ENCODE measurements around the gene FLVCR1. TPM values are rescaled to one million over a fixed set of nuclear protein-coding genes. Genes with fewer than 3 reads are reported as not detected.

FLVCR1 gene
- total RNA-seq, 1 donor from 2014 or later = 9.2 TPM

DNA sequence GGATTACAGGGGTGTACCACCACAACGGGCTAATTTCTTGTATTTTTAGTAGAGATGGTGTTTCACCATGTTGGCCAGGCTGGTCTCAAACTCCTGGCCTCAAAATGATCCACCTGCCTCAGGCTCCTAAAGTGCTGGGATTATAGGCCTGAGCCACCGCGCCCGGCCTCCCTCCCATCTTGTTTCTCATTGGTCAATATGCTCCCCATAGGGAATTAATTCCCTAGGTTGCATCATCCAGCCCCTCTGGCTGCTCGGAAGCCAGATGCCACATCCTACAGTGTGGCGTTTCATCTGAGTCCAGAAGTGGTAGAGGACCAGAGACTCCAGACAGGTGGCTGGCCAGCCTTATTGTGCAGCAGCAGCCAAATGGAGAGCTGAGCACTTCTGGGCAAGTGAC, 80.8 kb downstream of the FLVCR1 start:
- DNase-seq (ENCODE audit: low spot score) (no peak), ATAC-seq (no peak)
- intact Hi-C loops (cut with DNase I) = no loop called here

DNA sequence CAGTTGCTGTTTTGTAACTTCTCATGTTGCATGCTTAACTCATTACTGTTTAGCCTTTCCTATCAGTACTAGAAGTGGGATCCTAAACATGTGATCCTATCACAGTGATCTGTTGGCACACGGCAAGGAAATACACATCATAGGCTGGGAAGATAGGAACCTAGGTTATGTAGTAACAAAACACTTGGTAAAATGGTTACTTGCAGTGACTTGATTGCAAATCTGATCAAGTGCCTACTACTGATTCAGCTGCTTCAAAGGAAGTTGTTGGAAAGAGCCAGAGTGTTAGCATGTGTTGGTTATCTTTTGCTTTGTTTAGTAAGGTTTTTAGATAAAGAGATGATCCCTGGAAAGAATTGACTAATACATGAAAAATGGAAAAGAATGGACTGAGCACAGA, 83.4 kb downstream of the FLVCR1 start:
- intact Hi-C loops (cut with DNase I) = no loop called here
- ATAC-seq (no peak), DNase-seq (ENCODE audit: low spot score) (no peak)

DNA sequence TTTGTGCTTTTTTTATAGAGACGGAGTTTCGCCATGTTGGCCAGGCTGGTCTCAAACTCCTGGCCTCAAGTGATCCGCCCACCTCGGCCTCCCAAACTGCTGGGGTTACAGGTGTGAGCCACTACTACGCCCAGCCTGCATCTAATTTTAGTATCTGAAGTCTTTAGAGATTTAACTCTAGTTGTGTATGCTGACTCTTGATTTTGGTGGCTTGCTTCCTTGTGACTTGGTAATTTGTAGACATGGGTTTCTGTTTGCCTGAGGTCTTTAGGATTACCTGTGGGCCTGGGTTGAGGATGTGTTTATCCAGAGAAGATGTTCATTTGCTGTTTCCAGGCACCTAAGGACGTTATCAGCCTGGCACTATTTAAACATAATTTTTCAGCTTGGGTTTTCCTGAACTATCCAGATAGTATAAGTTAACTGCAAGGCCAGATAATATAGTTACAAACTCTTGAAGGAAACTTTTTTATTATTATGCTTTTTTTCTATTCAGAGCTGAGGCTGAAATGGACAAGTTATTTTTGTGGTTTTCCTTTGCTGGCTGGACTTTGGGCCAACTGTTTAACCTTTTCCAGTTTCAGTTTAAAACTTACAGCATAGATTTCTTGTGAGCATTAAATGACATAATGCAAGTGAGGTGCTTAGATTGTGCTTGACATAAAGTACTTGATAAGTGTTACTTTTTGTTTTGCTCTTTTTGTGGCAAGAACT, 84.8 kb downstream of the FLVCR1 start:
- intact Hi-C loops (cut with DNase I) = no loop called here
- DNase-seq (ENCODE audit: low spot score) (no peak), ATAC-seq (no peak)

DNA sequence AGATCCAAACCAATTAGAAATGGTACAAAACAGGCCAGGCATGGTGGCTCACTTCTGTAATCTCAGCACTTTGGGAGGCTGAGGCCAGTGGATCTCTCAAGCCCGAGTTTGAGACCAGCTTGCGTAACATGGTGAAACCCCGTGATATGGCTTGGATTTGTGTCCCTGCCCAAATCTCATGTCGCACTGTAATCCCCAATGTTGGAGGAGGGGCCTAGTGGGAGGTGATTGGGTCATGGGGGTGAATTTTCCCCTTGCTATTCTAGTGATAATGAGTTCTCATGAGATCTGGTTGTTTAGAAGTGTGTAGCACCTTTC, 85.3 kb downstream of the FLVCR1 start:
- ATAC-seq (no peak), DNase-seq (ENCODE audit: low spot score) (no peak)
- intact Hi-C loops (cut with DNase I) = no loop called here

DNA sequence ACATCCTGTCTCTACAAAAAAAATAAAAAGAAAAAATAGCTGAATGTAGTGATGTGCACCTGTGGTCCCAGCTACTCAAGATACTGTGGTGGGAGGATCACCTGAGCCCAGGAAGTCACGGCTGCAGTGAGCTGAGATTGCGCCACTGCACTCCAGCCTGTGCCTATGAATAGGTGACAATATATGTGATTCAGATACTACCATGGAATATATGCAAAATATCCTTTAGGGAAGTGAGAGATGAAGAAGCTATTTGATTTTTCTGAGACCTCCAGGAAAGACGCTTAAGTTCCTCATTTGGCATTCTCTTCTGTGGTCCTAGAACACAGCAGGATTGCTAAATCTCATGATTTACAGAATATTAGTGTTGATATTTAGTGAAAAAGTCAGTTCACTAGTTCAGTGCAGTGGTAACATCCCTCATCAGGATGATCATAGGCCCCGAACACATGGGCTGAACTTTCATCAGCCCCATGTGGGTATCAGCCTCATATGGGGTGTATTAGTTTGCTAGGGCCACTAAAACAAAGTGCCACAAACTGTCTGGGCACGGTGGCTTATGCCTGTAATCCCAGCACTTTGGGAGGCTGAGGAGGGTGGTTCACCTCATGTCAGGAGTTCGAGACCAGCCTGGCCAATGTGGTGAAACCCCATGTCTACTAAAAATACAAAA, 86.3 kb downstream of the FLVCR1 start:
- ATAC-seq (no peak), DNase-seq (ENCODE audit: low spot score) (no peak)
- intact Hi-C loops (cut with DNase I) = no loop called here

DNA sequence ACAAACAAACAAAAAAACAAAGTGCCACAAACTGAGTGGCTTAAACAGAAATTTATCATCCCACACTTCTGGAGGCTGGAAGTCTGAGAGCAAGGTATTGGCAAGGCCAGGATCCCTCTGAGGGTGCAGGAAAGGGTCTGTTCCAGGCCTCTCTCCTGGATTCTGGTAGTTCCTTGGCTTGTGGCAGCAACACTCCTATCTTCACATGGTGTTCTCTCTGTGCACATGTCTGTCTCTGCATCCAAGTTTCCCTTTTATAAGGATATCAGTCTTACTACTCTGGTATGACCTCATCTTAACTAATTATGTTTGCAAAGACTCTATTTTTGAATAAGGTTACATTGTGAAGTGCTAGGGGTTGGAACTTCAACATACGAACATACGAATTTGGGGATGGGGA, 87.0 kb downstream of the FLVCR1 start:
- intact Hi-C loops (cut with DNase I) = loop anchor here (5.0 kb wide), 1 partner anchor 1103 kb away; no protein-coding TSS in a partner anchor
- ATAC-seq (no peak), DNase-seq (ENCODE audit: low spot score) (no peak)

DNA sequence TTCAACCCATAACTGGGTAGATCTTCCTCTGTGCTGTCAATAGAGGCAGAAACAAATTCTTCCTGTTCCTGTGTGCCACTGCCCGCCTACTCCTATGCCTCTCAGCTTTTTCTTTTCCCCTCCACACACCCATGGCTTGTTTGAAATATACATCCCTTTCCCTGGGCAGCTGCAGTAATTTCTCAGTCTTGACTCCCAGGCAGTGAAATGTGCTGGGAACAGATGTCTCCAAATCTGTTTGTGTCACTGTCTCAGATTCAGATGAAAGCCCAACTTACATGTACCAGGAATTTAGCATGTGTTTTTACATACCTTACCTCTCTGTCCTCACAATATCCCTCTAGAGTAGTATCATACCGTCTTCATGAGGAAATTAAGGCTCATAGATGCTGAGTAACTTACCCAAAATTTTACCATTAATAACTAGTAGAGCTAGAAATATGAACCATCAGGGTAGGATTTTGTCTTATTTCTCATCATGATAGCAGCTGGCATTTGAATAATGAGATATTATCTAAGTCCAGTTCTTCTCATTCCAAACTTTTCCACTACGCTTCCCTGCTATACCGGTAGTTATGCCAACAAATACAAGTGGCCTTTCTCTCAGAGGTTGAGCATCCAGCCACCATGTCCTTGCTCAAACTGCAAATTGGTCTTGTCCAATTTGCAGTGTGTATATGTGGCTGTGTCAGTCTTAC, 87.5 kb downstream of the FLVCR1 start:
- ATAC-seq = no peak
- intact Hi-C loops (cut with DNase I) = loop anchor here (5.0 kb wide), 1 partner anchor 1103 kb away; no protein-coding TSS in a partner anchor

DNA sequence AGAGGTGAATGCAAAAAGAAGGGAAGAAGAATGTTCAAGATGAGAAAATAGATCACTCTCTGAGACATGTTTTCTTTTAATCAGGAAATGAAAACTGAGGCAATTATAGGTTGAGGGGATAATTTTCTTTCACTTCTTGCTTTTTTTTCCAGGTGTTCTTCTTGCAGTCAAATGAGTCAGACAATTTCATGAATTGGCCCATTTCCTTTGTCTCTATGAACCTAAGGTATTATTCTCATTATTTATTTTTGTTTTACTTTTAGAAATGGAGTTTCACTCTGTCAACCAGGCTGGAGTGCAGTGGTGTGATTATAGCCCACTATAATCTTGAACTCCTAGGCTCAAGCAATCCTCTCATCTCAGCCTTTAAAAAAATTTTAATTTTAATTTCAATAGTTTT, 88.8 kb downstream of the FLVCR1 start:
- DNase-seq (ENCODE audit: low spot score) = no peak
- intact Hi-C loops (cut with DNase I) = loop anchor here (5.0 kb wide), 1 partner anchor 1105 kb away; no protein-coding TSS in a partner anchor
- no peak for ATAC-seq

More for the DNA sequence above, 87.5 kb downstream of the FLVCR1 start:
- no peak for DNase-seq (ENCODE audit: low spot score)

Other genes with a start within 250 kb of the FLVCR1 start
- 32.4 TPM for gene ATF3, start 249.5 kb upstream of the FLVCR1 start, total RNA-seq
- 6.5 TPM for gene BATF3, start 158.4 kb upstream of the FLVCR1 start, total RNA-seq
- gene NSL1, start 66.5 kb upstream of the FLVCR1 start, total RNA-seq = 38.1 TPM
- gene TATDN3, start 66.4 kb upstream of the FLVCR1 start, total RNA-seq = 15.9 TPM
- gene SPATA45, start 10.6 kb upstream of the FLVCR1 start, total RNA-seq = 0.80 TPM
- 0.94 TPM for gene VASH2, start 92.3 kb downstream of the FLVCR1 start, total RNA-seq
- gene ANGEL2, start 157.6 kb downstream of the FLVCR1 start, total RNA-seq = 45.9 TPM
- gene RPS6KC1, start 193.0 kb downstream of the FLVCR1 start, total RNA-seq = 27.4 TPM